Sigmoid colon (tissue), 7 donors: Measurements from ENCODE around the gene DAB2IP. TPM values are rescaled to one million over a fixed set of nuclear protein-coding genes. Genes with fewer than 3 reads are reported as not detected.

ENCODE experiments used
- DNase-seq: peaks from one replicate; pipeline ENCODE4 v3.0.0-alpha.2; 2019
- H3K27ac ChIP-seq, 4 donors: fragments of 200-600 bp; sonication (generic); one replicate each; pipeline ENCODE4 v1.5.1; 2016 to 2019; ENCODE audit warnings: mild to moderate bottlenecking in 1 of 4
- H3K27me3 ChIP-seq, 3 donors: fragments of 200-600 bp; sonication (generic); one replicate each; pipeline ENCODE4 v1.5.1; 2019; ENCODE audit warnings: mild to moderate bottlenecking in 1 of 3
- H3K36me3 ChIP-seq, 4 donors: fragments of 200-600 bp; sonication (generic); one replicate each; pipeline ENCODE4 v1.5.1; 2016 to 2019
- H3K4me1 ChIP-seq, 4 donors: fragments of 200-600 bp; sonication (generic); one replicate each; pipeline ENCODE4 v1.5.1; 2017 to 2019
- H3K4me3 ChIP-seq, 4 donors: fragments of 200-600 bp; sonication (generic); one replicate each; pipeline ENCODE4 v1.5.1; 2017 to 2019; ENCODE audit warnings: mild to moderate bottlenecking in 2 of 4, moderate library complexity in 1 of 4
- H3K9me3 ChIP-seq, 4 donors: fragments of 200-600 bp in 3 of 4; sonication (generic) in 3 of 4; one replicate each; pipeline versions ENCODE4 v1.5.1 to v1.6.1; 2013 to 2019
- EP300 ChIP-seq, 4 donors: sonication (generic); formaldehyde crosslinking; IDR thresholded peaks; one replicate each; pipeline ENCODE4 v1.6.1; 2017; ENCODE audit warnings: antibody characterized with exemption in 4 of 4
- POLR2A ChIP-seq, 2 donors: fragments of 450-650 bp; IDR thresholded peaks; one replicate each; pipeline ENCODE4 v1.6.1; 2016; ENCODE audit warnings: antibody characterized with exemption in 2 of 2, mild to moderate bottlenecking in 2 of 2, moderate library complexity in 2 of 2
- POLR2AphosphoS5 ChIP-seq, 4 donors: sonication (generic); formaldehyde crosslinking; IDR thresholded peaks; one replicate each; pipeline ENCODE4 v1.6.1; 2017; ENCODE audit warnings: antibody characterized with exemption in 4 of 4
- WGBS, 2 donors: extraction: QIAGEN DNeasy Blood & Tissue Kit; methylation state at CpG; one replicate each; pipeline ENCODE4 v1.1.7; 2013; 5-methylcytosine and 5-hydroxymethylcytosine counted together
- intact Hi-C: fragments of 100-400 bp; cut with DNase I; formaldehyde crosslinking; loops from one replicate; pipeline ENCODE4 v1.15.1; 2023
- polyA plus RNA-seq, 3 donors: library from polyadenylated mRNA; stranded (reverse); fragments of 200-250 nt; gene quantifications; one replicate each; pipeline ENCODE4 v1.2.3, GENCODE V29; 2013
- total RNA-seq, 4 donors: library from RNA; depleted of rRNA; stranded (reverse); fragments of >200 nt; gene quantifications; one replicate each; pipeline ENCODE4 v1.1.0, GENCODE V29; 2016
- TF ChIP-seq, protein P1 (sequence below), 4 experiments: fragments of 450-650 bp in 3 of 4; fragments of 200-600 bp in 1 of 4; IDR thresholded peaks; one replicate each; pipeline ENCODE4 v1.5.1; 2016 to 2019; ENCODE audit warnings: antibody characterized with exemption in 4 of 4, mild to moderate bottlenecking in 3 of 4, moderate library complexity in 2 of 4
- donor health status: healthy with polysubstance abuse.
- donor health status: Bipolar disorder and iron deficiency.
- donor health status: healthy.

DAB2IP gene
- total and polyA plus RNA-seq, 7 donors = 20.1 to 52.4 (median 34.7) TPM

DNA sequence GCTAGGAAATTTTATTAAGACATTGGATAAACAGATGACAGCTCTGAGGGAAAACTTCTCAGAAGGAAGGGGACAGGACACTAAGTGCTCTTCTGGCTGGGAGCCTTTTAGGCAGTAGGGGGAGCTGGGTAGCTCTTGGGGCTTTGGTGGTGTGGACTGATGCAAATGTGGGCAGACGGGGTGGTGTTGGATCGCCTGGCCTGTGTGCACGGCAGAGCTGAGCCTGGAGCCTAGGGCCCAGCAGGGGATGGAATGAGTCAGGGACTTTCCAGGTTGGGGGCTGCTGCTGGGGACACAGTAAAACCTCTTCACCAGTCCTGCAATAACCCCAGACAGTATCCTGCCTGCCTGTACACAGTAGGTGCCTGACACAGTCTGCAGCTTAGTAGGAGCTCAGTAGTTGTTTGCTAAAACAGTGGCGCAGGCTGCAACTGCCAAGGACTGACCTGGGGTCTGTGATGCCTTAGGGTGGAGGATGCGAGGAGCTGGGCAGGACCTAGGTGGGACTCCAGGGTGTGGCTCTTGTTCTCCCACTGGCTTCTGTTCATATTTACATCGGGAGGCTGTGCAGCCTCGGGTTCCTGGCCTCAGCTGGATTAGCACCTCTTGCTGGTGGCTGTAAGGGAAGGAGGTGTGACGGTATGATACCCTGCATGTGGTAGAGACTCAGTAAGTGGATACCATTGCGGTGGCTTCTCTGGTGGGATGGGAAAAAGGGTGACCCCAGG, 83.8 kb downstream of the DAB2IP start:
- TF ChIP-seq, protein P1, sequence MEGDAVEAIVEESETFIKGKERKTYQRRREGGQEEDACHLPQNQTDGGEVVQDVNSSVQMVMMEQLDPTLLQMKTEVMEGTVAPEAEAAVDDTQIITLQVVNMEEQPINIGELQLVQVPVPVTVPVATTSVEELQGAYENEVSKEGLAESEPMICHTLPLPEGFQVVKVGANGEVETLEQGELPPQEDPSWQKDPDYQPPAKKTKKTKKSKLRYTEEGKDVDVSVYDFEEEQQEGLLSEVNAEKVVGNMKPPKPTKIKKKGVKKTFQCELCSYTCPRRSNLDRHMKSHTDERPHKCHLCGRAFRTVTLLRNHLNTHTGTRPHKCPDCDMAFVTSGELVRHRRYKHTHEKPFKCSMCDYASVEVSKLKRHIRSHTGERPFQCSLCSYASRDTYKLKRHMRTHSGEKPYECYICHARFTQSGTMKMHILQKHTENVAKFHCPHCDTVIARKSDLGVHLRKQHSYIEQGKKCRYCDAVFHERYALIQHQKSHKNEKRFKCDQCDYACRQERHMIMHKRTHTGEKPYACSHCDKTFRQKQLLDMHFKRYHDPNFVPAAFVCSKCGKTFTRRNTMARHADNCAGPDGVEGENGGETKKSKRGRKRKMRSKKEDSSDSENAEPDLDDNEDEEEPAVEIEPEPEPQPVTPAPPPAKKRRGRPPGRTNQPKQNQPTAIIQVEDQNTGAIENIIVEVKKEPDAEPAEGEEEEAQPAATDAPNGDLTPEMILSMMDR (IDR thresholded peaks at IDR 0.05) = peak in 1 of 4 experiments; percentile 39
- TF ChIP-seq POLR2A (IDR thresholded peaks at IDR 0.05) (no peak), EP300 (IDR thresholded peaks at IDR 0.05) (peak in 1 of 4 donors; percentile 27), POLR2AphosphoS5 (IDR thresholded peaks at IDR 0.05) (peak in 2 of 4 donors; percentile 8 to 22)
- WGBS, 2 donors = 38 to 49% methylated on average over 9 of the region's 9 CpGs
- Histone ChIP-seq H3K9me3 (no peaks in the 10 kb centered on the region), H3K36me3 (no peaks in the 10 kb centered on the region), H3K27ac (peak overlapping the region; percentile 88 to 94 (median 90)), H3K27me3 (no peaks in the 10 kb centered on the region), H3K4me1 (peaks cover 0 to 88% (median 83%) of the 10 kb centered on the region in 4 donors), H3K4me3 (peak overlapping the region in 3 of 4 donors; percentile 49 to 52 (median 50))
- no peak for DNase-seq
- intact Hi-C loops = no loop called here

DNA sequence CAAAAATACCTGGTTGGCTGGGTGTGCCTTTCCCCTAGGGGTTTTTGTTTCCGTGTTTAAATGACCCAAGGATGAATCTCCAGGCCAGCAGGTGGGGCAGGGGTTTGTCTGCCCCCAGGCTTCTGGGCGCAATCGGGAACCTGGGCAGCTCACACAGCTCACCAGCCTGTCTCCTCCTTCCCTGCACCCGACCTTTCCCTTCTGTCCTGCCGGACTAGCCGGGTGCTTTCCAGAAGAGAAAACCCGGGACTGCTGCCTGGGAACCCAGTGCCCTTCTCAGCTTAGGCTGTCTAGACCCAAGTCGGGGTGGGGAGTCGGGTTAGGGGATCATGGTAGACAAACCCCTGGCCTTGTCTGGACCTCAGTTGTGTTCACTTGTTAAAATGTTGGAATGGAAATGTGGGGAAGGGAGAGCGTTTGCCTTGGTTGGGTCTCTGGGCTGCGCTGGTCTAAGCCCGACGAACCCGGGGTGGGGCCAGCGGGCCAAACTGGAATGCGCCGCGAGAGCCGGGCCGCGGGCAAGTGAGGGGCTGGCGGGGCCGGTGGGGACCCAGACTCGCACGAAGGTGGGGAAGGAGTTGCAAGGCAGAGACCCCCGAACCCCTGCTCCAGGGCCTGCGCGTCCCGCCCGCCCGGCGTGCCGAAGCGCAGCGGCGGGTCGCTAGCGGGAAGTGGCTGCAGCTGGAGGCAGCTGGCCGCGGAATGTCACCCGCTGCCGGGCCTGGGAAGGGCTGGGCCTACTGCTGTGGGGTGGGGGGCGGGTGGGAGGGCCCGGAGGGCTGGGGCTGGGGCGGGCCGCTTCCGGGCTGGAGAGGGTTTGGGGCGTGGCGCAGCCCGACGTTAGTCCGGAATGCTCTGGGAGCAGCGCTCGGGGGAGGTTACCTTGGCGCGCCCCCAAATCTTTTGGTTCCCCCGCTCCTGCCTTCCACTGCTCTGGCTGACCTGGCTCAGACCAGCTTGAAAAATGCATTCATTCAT, 84.6 kb downstream of the DAB2IP start:
- peak; percentile 41 to 84 (median 82) for TF ChIP-seq POLR2AphosphoS5 (IDR thresholded peaks at IDR 0.05)
- no peak for TF ChIP-seq EP300 (IDR thresholded peaks at IDR 0.05)
- TF ChIP-seq POLR2A (IDR thresholded peaks at IDR 0.05) = peak in 1 of 2 donors; percentile 22
- TF ChIP-seq, protein P1 (IDR thresholded peaks at IDR 0.05) = no peak
- peak; percentile 91 for DNase-seq
- Histone ChIP-seq H3K36me3 (no peaks in the 10 kb centered on the region), H3K9me3 (no peaks in the 10 kb centered on the region), H3K4me3 (peak overlapping the region; percentile 34 to 52 (median 50)), H3K4me1 (peaks cover 0 to 88% (median 83%) of the 10 kb centered on the region in 4 donors), H3K27ac (peak overlapping the region; percentile 88 to 94 (median 90)), H3K27me3 (no peaks in the 10 kb centered on the region)
- 5 to 10% methylated on average over 57 of the region's 57 CpGs for WGBS, 2 donors
- intact Hi-C loops = no loop called here

DNA sequence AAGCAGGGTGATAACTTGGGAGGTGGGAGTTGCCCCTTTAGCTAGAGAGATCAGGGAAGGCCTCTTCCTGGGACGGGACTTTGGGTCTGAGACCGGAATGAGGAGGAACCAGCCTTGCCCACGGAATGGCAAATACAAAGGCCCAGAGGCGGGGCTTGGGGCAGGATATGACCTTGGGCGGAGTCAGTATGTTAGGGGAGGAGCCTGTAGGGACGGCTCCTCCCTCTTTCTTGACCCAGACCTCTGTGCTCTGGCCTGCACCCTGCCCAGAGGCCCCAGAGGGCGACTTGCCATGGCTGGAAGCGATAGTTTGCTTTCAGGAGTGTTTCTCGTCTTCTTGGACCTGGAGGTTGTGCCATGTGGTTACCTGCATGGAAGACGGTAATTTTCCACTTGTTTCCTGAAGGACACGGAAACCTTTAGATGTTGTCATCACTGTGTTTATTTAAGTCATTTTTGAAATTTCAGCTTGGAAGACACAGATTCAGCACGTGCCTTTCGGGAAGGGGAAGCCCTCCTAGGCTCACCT, 85.6 kb downstream of the DAB2IP start:
- Histone ChIP-seq H3K4me3 (peak overlapping the region in 3 of 4 donors; percentile 49 to 52 (median 50)), H3K27me3 (no peaks in the 10 kb centered on the region), H3K27ac (peak overlapping the region; percentile 88 to 94 (median 90)), H3K9me3 (no peaks in the 10 kb centered on the region), H3K36me3 (no peaks in the 10 kb centered on the region), H3K4me1 (peaks cover 0 to 88% (median 83%) of the 10 kb centered on the region in 4 donors)
- 14 to 53% methylated on average over 13 of the region's 13 CpGs for WGBS, 2 donors
- DNase-seq = no peak
- intact Hi-C loops = no loop called here
- TF ChIP-seq POLR2A (IDR thresholded peaks at IDR 0.05) (peak in 1 of 2 donors; percentile 64), POLR2AphosphoS5 (IDR thresholded peaks at IDR 0.05) (peak in 1 of 4 donors; percentile 63), EP300 (IDR thresholded peaks at IDR 0.05) (no peak)
- TF ChIP-seq, protein P1 (IDR thresholded peaks at IDR 0.05) = no peak

DNA sequence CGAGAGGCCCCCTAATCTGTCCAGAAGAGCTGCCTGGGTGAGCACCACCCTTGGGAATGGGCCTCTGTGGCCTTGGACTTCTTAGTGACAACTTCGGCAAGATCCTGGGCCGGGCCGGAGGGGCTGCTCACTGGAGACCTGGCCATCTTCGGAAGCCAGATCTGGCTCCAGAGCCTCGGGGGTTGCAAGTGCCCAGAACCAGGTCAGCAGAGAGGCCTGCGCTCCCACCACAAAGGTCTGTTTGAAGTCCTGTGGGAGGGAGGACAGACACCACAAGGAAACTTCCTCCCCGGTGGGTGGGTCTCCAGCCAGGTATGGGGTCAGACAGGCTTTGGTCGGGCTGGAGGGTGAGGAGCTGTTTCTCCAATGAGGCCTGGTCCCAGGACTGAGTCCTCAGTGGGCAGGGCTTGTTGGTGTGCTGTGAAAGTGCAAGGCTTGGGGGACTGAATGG, 86.1 kb downstream of the DAB2IP start:
- Histone ChIP-seq H3K27ac (peak overlapping the region; percentile 88 to 94 (median 90)), H3K27me3 (no peaks in the 10 kb centered on the region), H3K4me1 (peaks cover 0 to 88% (median 84%) of the 10 kb centered on the region in 4 donors), H3K9me3 (no peaks in the 10 kb centered on the region), H3K36me3 (no peaks in the 10 kb centered on the region), H3K4me3 (peak overlapping the region in 1 of 4 donors; percentile 49)
- TF ChIP-seq POLR2AphosphoS5 (IDR thresholded peaks at IDR 0.05) (no peak), POLR2A (IDR thresholded peaks at IDR 0.05) (no peak), EP300 (IDR thresholded peaks at IDR 0.05) (no peak)
- TF ChIP-seq, protein P1 (IDR thresholded peaks at IDR 0.05) = no peak
- intact Hi-C loops = no loop called here
- WGBS, 2 donors = 18 to 69% methylated on average over 9 of the region's 9 CpGs
- no peak for DNase-seq
